SW 1271 (cell line): ENCODE results near the gene FAM186B.

Experiments used
- DNase-seq, 2 experiments: peaks; one replicate each; lab custom pipeline; 2025; lab: John Stamatoyannopoulos, UW

The FAM186B gene

GRCh38 chr12:49609059-49609874 is 3.8 kb upstream of the FAM186B start:
- DNase-seq, result no peak

- DNase-seq, result no peak
These were observed 583 bp downstream of the FAM186B start for GRCh38 chr12:49604856-49605255.

GRCh38 chr12:49603721-49604120 is 1.7 kb downstream of the FAM186B start:
- no peak for DNase-seq

GRCh38 chr12:49599961-49600360 is 5.5 kb downstream of the FAM186B start:
- no peak for DNase-seq

- no peak for DNase-seq
These were observed 6.9 kb downstream of the FAM186B start for GRCh38 chr12:49598527-49598926.

- DNase-seq, result no peak
These were observed 16.5 kb downstream of the FAM186B start for GRCh38 chr12:49588721-49589516.

- DNase-seq, result no peak
These were observed 17.2 kb downstream of the FAM186B start for GRCh38 chr12:49588281-49588680.

- DNase-seq, result no peak
These were observed 18.1 kb downstream of the FAM186B start for GRCh38 chr12:49587174-49587908.

- DNase-seq, result no peak
These were observed 19.7 kb downstream of the FAM186B start for GRCh38 chr12:49585477-49586459.

GRCh38 chr12:49584591-49584990 is 20.8 kb downstream of the FAM186B start:
- DNase-seq, result no peak

- no peak for DNase-seq
These were observed 21.9 kb downstream of the FAM186B start for GRCh38 chr12:49583366-49584094.

- no peak for DNase-seq
These were observed 22.6 kb downstream of the FAM186B start for GRCh38 chr12:49582850-49583249.

- DNase-seq, result no peak
These were observed 23.2 kb downstream of the FAM186B start for GRCh38 chr12:49582201-49582600.

GRCh38 chr12:49580572-49581535 is 24.6 kb downstream of the FAM186B start:
- peak; percentile 15 to 48 for DNase-seq

- no peak for DNase-seq
These were observed 26.8 kb downstream of the FAM186B start for GRCh38 chr12:49578471-49579112.

- DNase-seq, result no peak
These were observed 27.7 kb downstream of the FAM186B start for GRCh38 chr12:49577589-49578315.

GRCh38 chr12:49568442-49569162 is 36.8 kb downstream of the FAM186B start:
- peak in 1 of 2 experiments; percentile 44 for DNase-seq
